Loucy (cell line): Measurements from ENCODE around the gene AHNAK.

ENCODE experiments used
- CTCF ChIP-seq: fragments of 200-600 bp; sonication (generic); conservative IDR thresholded peaks from 2 replicates; pipeline ENCODE4 v1.5.1; 2014; ENCODE audit warnings: mild to moderate bottlenecking, antibody characterized with exemption, low read length
- EZH2phosphoT487 ChIP-seq: fragments of 200-600 bp; IDR thresholded peaks from 2 replicates; pipeline ENCODE4 v1.6.1; 2018; ENCODE audit warnings: antibody characterized with exemption, mild to moderate bottlenecking, moderate library complexity, borderline replicate concordance

GRCh38 chr11:62410972-62411371, 135.6 kb downstream of the AHNAK start:
- TF ChIP-seq EZH2phosphoT487 = no peak
- no peak for TF ChIP-seq CTCF
